Germinal center (tissue), 1 donor: Measurements from ENCODE around the gene TMPRSS3.

ENCODE experiments used
- DNase-seq: peaks from one replicate; pipeline ENCODE4 v3.0.0; 2012; ENCODE audit warnings: mixed read lengths, low spot score

The TMPRSS3 gene

GRCh38 chr21:42373196-42373907 is 22.5 kb downstream of the TMPRSS3 start:
- DNase-seq: no peak

- no peak for DNase-seq
Observed at GRCh38 chr21:42370894-42371654, 24.8 kb downstream of the TMPRSS3 start.

GRCh38 chr21:42369821-42370220 is 26.0 kb downstream of the TMPRSS3 start:
- no peak for DNase-seq

- no peak for DNase-seq
Observed at GRCh38 chr21:42367367-42368165, 28.3 kb downstream of the TMPRSS3 start.

GRCh38 chr21:42366292-42367010 is 29.4 kb downstream of the TMPRSS3 start, which contains the start of gene TFF1:
TFF1 (minus strand) TSS chr21:42366535; CDS start chr21:42366495, 40 bp downstream.
- DNase-seq: no peak

GRCh38 chr21:42365770-42366169 is 30.1 kb downstream of the TMPRSS3 start:
- DNase-seq: no peak

GRCh38 chr21:42364304-42364865 is 31.5 kb downstream of the TMPRSS3 start:
- DNase-seq: no peak

- DNase-seq: no peak
Observed at GRCh38 chr21:42363312-42363711, 32.5 kb downstream of the TMPRSS3 start.

GRCh38 chr21:42362700-42363099 is 33.2 kb downstream of the TMPRSS3 start:
- DNase-seq: no peak

GRCh38 chr21:42362198-42362597 is 33.7 kb downstream of the TMPRSS3 start:
- no peak for DNase-seq

GRCh38 chr21:42361286-42361685 is 34.6 kb downstream of the TMPRSS3 start:
- DNase-seq: no peak

- no peak for DNase-seq
Observed at GRCh38 chr21:42360317-42360716, 35.5 kb downstream of the TMPRSS3 start.

GRCh38 chr21:42358937-42359336 is 36.9 kb downstream of the TMPRSS3 start:
- no peak for DNase-seq

- no peak for DNase-seq
Observed at GRCh38 chr21:42358261-42358660, 37.6 kb downstream of the TMPRSS3 start.

- no peak for DNase-seq
Observed at GRCh38 chr21:42357307-42357706, 38.5 kb downstream of the TMPRSS3 start.

- DNase-seq: no peak
Observed at GRCh38 chr21:42356650-42357049, 39.2 kb downstream of the TMPRSS3 start.

- DNase-seq: no peak
Observed at GRCh38 chr21:42356046-42356445, 39.8 kb downstream of the TMPRSS3 start.

- no peak for DNase-seq
Observed at GRCh38 chr21:42353623-42354022, 42.2 kb downstream of the TMPRSS3 start.

GRCh38 chr21:42352441-42353095 is 43.3 kb downstream of the TMPRSS3 start:
- DNase-seq: no peak

- DNase-seq: no peak
Observed at GRCh38 chr21:42351626-42352440, 44.0 kb downstream of the TMPRSS3 start.
